HCT116 (cell line): ENCODE data around the gene CDON. TPM values are rescaled to one million over a fixed set of nuclear protein-coding genes. Genes with fewer than 3 reads are reported as not detected.
A peak's percentile ranks its signal among the peaks of the same experiment; 100 is the strongest.

ENCODE experiments used
- ATAC-seq: fragments of 200-7000 bp; cut with Tn5 transposase; 2 replicates; pipeline ENCODE4 v1.9.1; 2020; ENCODE audit warnings: mild to moderate bottlenecking, moderate library complexity
- BruUV-seq: library from RNA; stranded (reverse); fragments of 400-500 nt; replicated peaks from 2 replicates; lab custom pipeline; 2021; lab: Mats Ljungman, UMichigan
- CTCF ChIA-PET: fragments of 300-600 bp; sonication (Branson Sonifier 250); formaldehyde crosslinking; loops from one replicate; lab custom pipeline; 2021; ENCODE audit warnings: antibody characterized with exemption; lab: Charles Lee
- POLR2A ChIA-PET: fragments of 300-600, 350-600 bp; sonication (Branson Sonifier 250); formaldehyde crosslinking; loops from one replicate; lab custom pipeline; 2021; ENCODE audit warnings: antibody characterized with exemption; lab: Charles Lee
- RAD21 ChIA-PET, 2 experiments: fragments of 300-600 bp; sonication (Branson Sonifier 250); formaldehyde crosslinking; loops; one replicate each; lab custom pipeline; 2023; ENCODE audit warnings: low total read pairs in 2 of 2; ENCODE audit not compliant: uncharacterized antibody in 2 of 2, unreplicated experiment in 2 of 2, low non-redundant PET in 1 of 2; lab: Charles Lee
- DNase-seq: peaks from one replicate; pipeline ENCODE4 v3.0.0-alpha.2; 2010; ENCODE audit warnings: low read depth, low spot score
- H2AFZ ChIP-seq: fragments of 200-600 bp; shearing (Covaris generic), sonication (generic); 2 replicates; pipeline ENCODE4 v1.6.1; 2017; ENCODE audit warnings: low read depth, mixed run types, mixed read lengths, antibody characterized with exemption, low read length; ENCODE audit not compliant: poor library complexity, severe bottlenecking
- H3K27ac ChIP-seq: 2 replicates; pipeline ENCODE4 v1.5.1; 2012; ENCODE audit warnings: low read depth, low read length
- H3K27me3 ChIP-seq: fragments of 200-600 bp; sonication (generic); 2 replicates; pipeline ENCODE4 v1.6.1; 2016; ENCODE audit warnings: mixed run types, low read length, mixed read lengths; ENCODE audit not compliant: insufficient read depth
- H3K36me3 ChIP-seq, 2 experiments: fragments of 200-500 bp in 1 of 2; fragments of 200-600 bp in 1 of 2; sonication (Bioruptor generic) in 1 of 2; sonication (generic) in 1 of 2; 2 replicates each; pipeline versions ENCODE4 v1.5.1 to v1.6.1; 2014 to 2016; ENCODE audit warnings: low read length in 2 of 2, inconsistent platforms in 1 of 2, mixed read lengths in 1 of 2, mixed run types in 1 of 2; ENCODE audit not compliant: insufficient read depth in 2 of 2, control insufficient read depth in 1 of 2
- H3K4me1 ChIP-seq, 2 experiments: fragments of 200-600 bp in 1 of 2; sonication (generic) in 1 of 2; 2 replicates each; pipeline versions ENCODE4 v1.5.1 to v1.6.1; 2012 to 2017; ENCODE audit warnings: low read length in 2 of 2, inconsistent platforms in 1 of 2, mild to moderate bottlenecking in 1 of 2, mixed read lengths in 1 of 2, mixed run types in 1 of 2, moderate library complexity in 1 of 2; ENCODE audit not compliant: insufficient read depth in 2 of 2, control insufficient read depth in 1 of 2
- H3K4me2 ChIP-seq: fragments of 200-600 bp; sonication (generic); 2 replicates; pipeline ENCODE4 v1.6.1; 2017; ENCODE audit warnings: mixed run types, low read length, mixed read lengths
- H3K4me3 ChIP-seq, 2 experiments: fragments of 200-600 bp in 1 of 2; sonication (generic) in 1 of 2; replicated peaks in 1 of 2; 2 replicates each; pipeline ENCODE4 v1.5.1; 2011 to 2016; ENCODE audit warnings: low read length in 2 of 2, control low read depth in 1 of 2, low read depth in 1 of 2, mild to moderate bottlenecking in 1 of 2, mixed read lengths in 1 of 2, mixed run types in 1 of 2
- H3K79me2 ChIP-seq: fragments of 200-600 bp; sonication (generic); 2 replicates; pipeline ENCODE4 v1.6.1; 2017; ENCODE audit warnings: mild to moderate bottlenecking, mixed run types, low read length, moderate library complexity, mixed read lengths; ENCODE audit not compliant: insufficient read depth
- H3K9ac ChIP-seq: fragments of 200-600 bp; sonication (generic); 2 replicates; pipeline ENCODE4 v1.6.1; 2016; ENCODE audit warnings: low read length, mixed read lengths
- H3K9me2 ChIP-seq: fragments of 200-600 bp; sonication (generic), shearing (Covaris generic); 2 replicates; pipeline ENCODE4 v1.6.1; 2017; ENCODE audit warnings: mixed run types, mild to moderate bottlenecking, moderate library complexity; ENCODE audit not compliant: insufficient read depth
- H3K9me3 ChIP-seq, 2 experiments: fragments of 200-500 bp in 1 of 2; fragments of 200-600 bp in 1 of 2; sonication (Bioruptor generic) in 1 of 2; sonication (generic) in 1 of 2; 2 replicates each; pipeline ENCODE4 v1.6.1; 2014 to 2017; ENCODE audit warnings: low read length in 2 of 2, mixed read lengths in 2 of 2, inconsistent platforms in 1 of 2, low read depth in 1 of 2, mild to moderate bottlenecking in 1 of 2, mixed run types in 1 of 2, moderate library complexity in 1 of 2; ENCODE audit not compliant: control insufficient read depth in 1 of 2, insufficient read depth in 1 of 2
- H4K20me1 ChIP-seq: fragments of 200-600 bp; sonication (generic), shearing (Covaris generic); 2 replicates; pipeline ENCODE4 v1.6.1; 2017; ENCODE audit warnings: mixed run types, mild to moderate bottlenecking, moderate library complexity; ENCODE audit not compliant: insufficient read depth
- CBX3 ChIP-seq: IDR thresholded peaks from 2 replicates; pipeline ENCODE4 v1.6.1; 2012; ENCODE audit warnings: low read depth
- EGR1 ChIP-seq: IDR thresholded peaks from 2 replicates; pipeline ENCODE4 v1.6.1; 2012; ENCODE audit warnings: low read depth
- ELF1 ChIP-seq: IDR thresholded peaks from 2 replicates; pipeline ENCODE4 v1.6.1; 2012; ENCODE audit warnings: low read depth, borderline replicate concordance
- EZH2phosphoT487 ChIP-seq: fragments of 200-600 bp; IDR thresholded peaks from 2 replicates; pipeline ENCODE4 v1.6.1; 2018; ENCODE audit warnings: antibody characterized with exemption, borderline replicate concordance
- POLR2A ChIP-seq: IDR thresholded peaks from 2 replicates; pipeline ENCODE4 v1.7.0; 2011; ENCODE audit warnings: borderline replicate concordance; ENCODE audit not compliant: insufficient read depth, insufficient read length; ENCODE audit errors: extremely low read depth
- POLR2AphosphoS5 ChIP-seq: IDR thresholded peaks from 2 replicates; pipeline ENCODE4 v1.6.1; 2011; ENCODE audit warnings: mild to moderate bottlenecking, low read depth, low read length, moderate library complexity
- RAD21 ChIP-seq: IDR thresholded peaks from 2 replicates; pipeline ENCODE4 v1.6.1; 2012; ENCODE audit warnings: low read depth, mild to moderate bottlenecking
- SIN3A ChIP-seq: IDR thresholded peaks from 2 replicates; pipeline ENCODE4 v1.6.1; 2012; ENCODE audit warnings: low read depth
- SP1 ChIP-seq: IDR thresholded peaks from 2 replicates; pipeline ENCODE4 v1.6.1; 2012; ENCODE audit warnings: low read depth
- YY1 ChIP-seq: IDR thresholded peaks from 2 replicates; pipeline ENCODE4 v1.6.1; 2011; ENCODE audit warnings: low read length, low read depth, moderate library complexity, mild to moderate bottlenecking; ENCODE audit not compliant: insufficient replicate concordance; ENCODE audit errors: extremely low read depth
- ZFX ChIP-seq: fragments of 450-650 bp; IDR thresholded peaks from 2 replicates; pipeline ENCODE4 v1.6.1; 2017
- ZNF274 ChIP-seq: fragments of 200-500 bp; sonication (Bioruptor generic); IDR thresholded peaks from 2 replicates; pipeline ENCODE4 v1.6.1; 2014; ENCODE audit warnings: mild to moderate bottlenecking, low read depth, low read length, inconsistent platforms
- intact Hi-C: fragments of 100-400 bp; cut with micrococcal nuclease; formaldehyde crosslinking; loops from 2 replicates; pipeline ENCODE4 v1.10.0; 2022
- total RNA-seq: library from RNA; stranded (reverse); gene quantifications from one replicate; pipeline ENCODE4 v1.2.1, GENCODE V29; 2021; ENCODE audit not compliant: unreplicated experiment
- TF ChIP-seq, protein P1 (sequence below): IDR thresholded peaks from 2 replicates; pipeline ENCODE4 v1.6.1; 2012
- TF ChIP-seq, protein P2 (sequence below): IDR thresholded peaks from 2 replicates; pipeline ENCODE4 v1.6.1; 2012
- TF ChIP-seq, protein P3 (sequence below): IDR thresholded peaks from 2 replicates; pipeline ENCODE4 v1.6.1; 2012; ENCODE audit warnings: low read depth

Gene CDON
- total RNA-seq, 1 experiment from 2014 or later: 16.9 TPM

DNA sequence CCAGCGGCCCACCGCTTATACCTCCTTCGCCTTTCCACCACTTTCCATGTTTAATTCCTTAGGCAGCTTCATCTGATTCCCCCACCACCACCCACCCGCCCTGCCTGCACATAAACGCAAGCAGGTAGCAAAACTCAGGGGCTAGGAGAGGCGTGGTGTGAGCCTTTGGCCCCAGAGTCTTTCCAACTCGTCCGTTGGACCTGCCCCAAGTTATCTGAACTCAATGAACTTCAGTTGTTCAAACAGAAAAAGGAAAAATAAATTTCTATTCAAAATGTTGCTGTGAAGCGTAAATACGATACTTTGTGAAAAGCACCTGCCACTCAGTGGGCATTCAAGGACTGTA lies 814 bp upstream of the CDON start:
- H3K9me2 ChIP-seq: no peaks in the 10 kb centered on the region
- H3K9me3 ChIP-seq: no peaks in the 10 kb centered on the region
- H3K27me3 ChIP-seq: peaks cover 5% of the 10 kb centered on the region; the same call in 1 of the 2 replicates
- no peak overlapping the region for H3K27ac ChIP-seq
- H4K20me1 ChIP-seq: no peaks in the 10 kb centered on the region
- intact Hi-C loops: loop anchor here (2.0 to 5.0 kb wide), 2 partner anchors 121 to 131 kb away; no protein-coding TSS in a partner anchor
- ATAC-seq (peak; percentile 2; the same call in 1 of the 2 replicates), DNase-seq (no peak)
- ChIA-PET POLR2A (no interaction called here), RAD21 (no interaction called here), CTCF (no interaction called here)
- peak overlapping the region; percentile 22 to 57 for H3K4me3 ChIP-seq
- TF ChIP-seq, protein P1, sequence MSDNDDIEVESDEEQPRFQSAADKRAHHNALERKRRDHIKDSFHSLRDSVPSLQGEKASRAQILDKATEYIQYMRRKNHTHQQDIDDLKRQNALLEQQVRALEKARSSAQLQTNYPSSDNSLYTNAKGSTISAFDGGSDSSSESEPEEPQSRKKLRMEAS: no peak
- TF ChIP-seq, protein P2, sequence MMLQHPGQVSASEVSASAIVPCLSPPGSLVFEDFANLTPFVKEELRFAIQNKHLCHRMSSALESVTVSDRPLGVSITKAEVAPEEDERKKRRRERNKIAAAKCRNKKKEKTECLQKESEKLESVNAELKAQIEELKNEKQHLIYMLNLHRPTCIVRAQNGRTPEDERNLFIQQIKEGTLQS: no peak
- no peak for TF ChIP-seq EGR1
- TF ChIP-seq, protein P3, sequence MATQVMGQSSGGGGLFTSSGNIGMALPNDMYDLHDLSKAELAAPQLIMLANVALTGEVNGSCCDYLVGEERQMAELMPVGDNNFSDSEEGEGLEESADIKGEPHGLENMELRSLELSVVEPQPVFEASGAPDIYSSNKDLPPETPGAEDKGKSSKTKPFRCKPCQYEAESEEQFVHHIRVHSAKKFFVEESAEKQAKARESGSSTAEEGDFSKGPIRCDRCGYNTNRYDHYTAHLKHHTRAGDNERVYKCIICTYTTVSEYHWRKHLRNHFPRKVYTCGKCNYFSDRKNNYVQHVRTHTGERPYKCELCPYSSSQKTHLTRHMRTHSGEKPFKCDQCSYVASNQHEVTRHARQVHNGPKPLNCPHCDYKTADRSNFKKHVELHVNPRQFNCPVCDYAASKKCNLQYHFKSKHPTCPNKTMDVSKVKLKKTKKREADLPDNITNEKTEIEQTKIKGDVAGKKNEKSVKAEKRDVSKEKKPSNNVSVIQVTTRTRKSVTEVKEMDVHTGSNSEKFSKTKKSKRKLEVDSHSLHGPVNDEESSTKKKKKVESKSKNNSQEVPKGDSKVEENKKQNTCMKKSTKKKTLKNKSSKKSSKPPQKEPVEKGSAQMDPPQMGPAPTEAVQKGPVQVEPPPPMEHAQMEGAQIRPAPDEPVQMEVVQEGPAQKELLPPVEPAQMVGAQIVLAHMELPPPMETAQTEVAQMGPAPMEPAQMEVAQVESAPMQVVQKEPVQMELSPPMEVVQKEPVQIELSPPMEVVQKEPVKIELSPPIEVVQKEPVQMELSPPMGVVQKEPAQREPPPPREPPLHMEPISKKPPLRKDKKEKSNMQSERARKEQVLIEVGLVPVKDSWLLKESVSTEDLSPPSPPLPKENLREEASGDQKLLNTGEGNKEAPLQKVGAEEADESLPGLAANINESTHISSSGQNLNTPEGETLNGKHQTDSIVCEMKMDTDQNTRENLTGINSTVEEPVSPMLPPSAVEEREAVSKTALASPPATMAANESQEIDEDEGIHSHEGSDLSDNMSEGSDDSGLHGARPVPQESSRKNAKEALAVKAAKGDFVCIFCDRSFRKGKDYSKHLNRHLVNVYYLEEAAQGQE: no peak
- no peak for TF ChIP-seq EZH2phosphoT487
- TF ChIP-seq ELF1: no peak
- no peak for TF ChIP-seq RAD21
- TF ChIP-seq CBX3: no peak
- TF ChIP-seq SP1: no peak
- TF ChIP-seq POLR2A: no peak
- no peak for TF ChIP-seq ZNF274
- TF ChIP-seq YY1: no peak
- TF ChIP-seq ZFX: no peak
- no peak for TF ChIP-seq POLR2AphosphoS5
- TF ChIP-seq SIN3A: no peak
- no peaks in the 10 kb centered on the region for H3K36me3 ChIP-seq
- H3K4me1 ChIP-seq: peaks cover 11 to 16% of the 10 kb centered on the region in 2 experiments
- peak overlapping the region; percentile 87 for H2AFZ ChIP-seq
- no TSS peak for BruUV-seq
- no peak overlapping the region for H3K9ac ChIP-seq
- peak overlapping the region; percentile 74 for H3K4me2 ChIP-seq
- H3K79me2 ChIP-seq: no peaks in the 10 kb centered on the region
